GM23338 (cell line): ENCODE results near the gene PCDHB4. TPM values are rescaled to one million over a fixed set of nuclear protein-coding genes. Genes with fewer than 3 reads are reported as not detected.
"Not testable (repeated sequence)": the region's sequence is repeated elsewhere in the genome, so short reads cannot be mapped to it uniquely, and the experiment has no call there.

Source experiments
- ATAC-seq: fragments of 200-7000 bp; cut with Tn5 transposase; 3 replicates; pipeline ENCODE4 v1.9.1; 2020
- DNase-seq: peaks from one replicate; pipeline ENCODE4 v3.0.0-alpha.2; 2015; ENCODE audit warnings: low spot score
- H2AFZ ChIP-seq: fragments of 200-600 bp; sonication (generic); 2 replicates; pipeline ENCODE4 v1.8.0; 2016; ENCODE audit warnings: antibody characterized with exemption, mild to moderate bottlenecking, moderate library complexity
- H3F3A ChIP-seq: fragments of 200-600 bp; sonication (generic); replicated peaks from 2 replicates; pipeline ENCODE4 v1.8.0; 2017; ENCODE audit warnings: antibody characterized with exemption, mixed run types, low read depth
- H3K27ac ChIP-seq: fragments of 200-600 bp; sonication (generic); 2 replicates; pipeline ENCODE4 v1.6.1; 2016; ENCODE audit warnings: low read depth
- H3K27me3 ChIP-seq: fragments of 200-600 bp; sonication (generic); 2 replicates; pipeline ENCODE4 v1.8.0; 2016; ENCODE audit warnings: mild to moderate bottlenecking, mixed run types, moderate library complexity; ENCODE audit not compliant: insufficient read depth
- H3K36me3 ChIP-seq: fragments of 200-600 bp; sonication (generic); 2 replicates; pipeline ENCODE4 v1.8.0; 2016; ENCODE audit warnings: mild to moderate bottlenecking; ENCODE audit not compliant: insufficient read depth
- H3K4me1 ChIP-seq: fragments of 200-600 bp; sonication (generic); 2 replicates; pipeline ENCODE4 v1.8.0; 2016; ENCODE audit warnings: mild to moderate bottlenecking, moderate library complexity; ENCODE audit not compliant: insufficient read depth
- H3K4me2 ChIP-seq: fragments of 200-600 bp; sonication (generic); 2 replicates; pipeline ENCODE4 v1.7.1; 2017; ENCODE audit warnings: mixed run types
- H3K4me3 ChIP-seq: fragments of 200-600 bp; sonication (generic); 2 replicates; pipeline ENCODE4 v1.6.1; 2016; ENCODE audit warnings: mixed run types
- H3K79me2 ChIP-seq: fragments of 200-600 bp; sonication (generic); replicated peaks from 2 replicates; pipeline ENCODE4 v1.8.0; 2017; ENCODE audit warnings: mild to moderate bottlenecking; ENCODE audit not compliant: insufficient read depth
- H3K9me2 ChIP-seq: fragments of 200-600 bp; sonication (generic); 2 replicates; pipeline ENCODE4 v1.8.0; 2017; ENCODE audit not compliant: insufficient read depth
- H4K20me1 ChIP-seq: fragments of 200-600 bp; sonication (generic); replicated peaks from 2 replicates; pipeline ENCODE4 v1.8.0; 2017; ENCODE audit warnings: mild to moderate bottlenecking; ENCODE audit not compliant: insufficient read depth
- H3K27ac Mint-ChIP-seq: 2 replicates; pipeline ENCODE4 v1.8.0; 2020; ENCODE audit warnings: inconsistent platforms, mild to moderate bottlenecking, moderate library complexity, mixed read lengths
- H3K27me3 Mint-ChIP-seq: 3 replicates; pipeline ENCODE4 v1.8.0; 2022; ENCODE audit warnings: low read depth, mild to moderate bottlenecking, moderate library complexity, mixed read lengths, inconsistent platforms; ENCODE audit not compliant: insufficient read depth, poor library complexity
- H3K36me3 Mint-ChIP-seq: 3 replicates; pipeline ENCODE4 v1.8.0; 2021; ENCODE audit warnings: low read depth, mild to moderate bottlenecking, inconsistent platforms, moderate library complexity, mixed read lengths
- H3K4me1 Mint-ChIP-seq: 3 replicates; pipeline ENCODE4 v1.8.0; 2020; ENCODE audit warnings: mild to moderate bottlenecking, inconsistent platforms, mixed read lengths
- H3K4me3 Mint-ChIP-seq: 3 replicates; pipeline ENCODE4 v1.8.0; 2021; ENCODE audit warnings: moderate library complexity, mild to moderate bottlenecking, inconsistent platforms, mixed read lengths
- H3K9me3 Mint-ChIP-seq: 3 replicates; pipeline ENCODE4 v1.8.0; 2020; ENCODE audit warnings: moderate library complexity, mild to moderate bottlenecking, inconsistent platforms, mixed read lengths
- CTCF ChIP-seq, 2 experiments: fragments of 200-600 bp in 1 of 2; sonication (generic) in 1 of 2; conservative IDR thresholded peaks; 2 replicates each; pipeline versions ENCODE4 v1.5.1 to v1.6.1; 2016 to 2017; ENCODE audit warnings: antibody characterized with exemption in 2 of 2, low read depth in 2 of 2, mild to moderate bottlenecking in 2 of 2, moderate library complexity in 1 of 2
- polyA plus RNA-seq: library from polyadenylated mRNA; unstranded; fragments of >200 nt; fragmentation: Nextera tagmentation; extraction: Ambion mirVana; gene quantifications from 2 replicates; pipeline ENCODE4 v1.2.1, GENCODE V29; 2016
- total RNA-seq: library from RNA; depleted of rRNA; stranded (reverse); fragments of >200 nt; shearing (Covaris generic); gene quantifications from 2 replicates; pipeline ENCODE4 v1.2.3, GENCODE V29; 2014; rRNA removed

Gene PCDHB4
- total and polyA plus RNA-seq, 2 experiments from 2014 or later: 1.3 to 2.7 TPM

GRCh38 chr5:141174291-141175104 is 52.9 kb downstream of the PCDHB4 start:
- 0 out of 4 replicates have a peak, but pooled peaks have one; percentile 4 to 18 for TF ChIP-seq CTCF (conservative IDR thresholded peaks at IDR 0.05; ENCODE audit: low read depth in 2 of 2)
- H3K27ac ChIP-seq: not testable (repeated sequence)

More at GRCh38 chr5:141174291-141175104, 52.9 kb downstream of the PCDHB4 start:
- H3K4me3 Mint-ChIP-seq, H3K4me1 Mint-ChIP-seq, H3F3A ChIP-seq, H3K27ac Mint-ChIP-seq, ATAC-seq, H3K4me2 ChIP-seq, H3K27me3 ChIP-seq, H3K4me3 ChIP-seq, H3K4me1 ChIP-seq, H3K36me3 Mint-ChIP-seq, H3K9me2 ChIP-seq, H3K79me2 ChIP-seq, H3K36me3 ChIP-seq, H3K27me3 Mint-ChIP-seq, H4K20me1 ChIP-seq: not testable (repeated sequence)
- H3K9me3 Mint-ChIP-seq: peaks cover 19% of the 10 kb centered on the region
- DNase-seq: peak; percentile 34
- H2AFZ ChIP-seq: peak overlapping the region; percentile 33

Other genes with a start within 250 kb of the PCDHB4 start
- gene PCDHA12, start 246.5 kb upstream of the PCDHB4 start, total RNA-seq: 12.7 and 17.7 TPM in 2 replicates
- 5.1 and 5.6 TPM in 2 replicates for gene PCDHA12, start 246.5 kb upstream of the PCDHB4 start, polyA plus RNA-seq
- gene PCDHA13, start 239.7 kb upstream of the PCDHB4 start, total RNA-seq: 4.3 and 9.8 TPM in 2 replicates
- gene PCDHA13, start 239.7 kb upstream of the PCDHB4 start, polyA plus RNA-seq: 0.59 and 1.2 TPM in 2 replicates
- 9.9 and 12.1 TPM in 2 replicates for gene PCDHAC1, start 195.5 kb upstream of the PCDHB4 start, total RNA-seq
- gene PCDHAC1, start 195.5 kb upstream of the PCDHB4 start, polyA plus RNA-seq: 0.50 and 0.53 TPM in 2 replicates
- gene PCDHAC2, start 155.3 kb upstream of the PCDHB4 start, total RNA-seq: 11.8 and 13.1 TPM in 2 replicates
- 0.54 and 1.8 TPM in 2 replicates for gene PCDHAC2, start 155.3 kb upstream of the PCDHB4 start, polyA plus RNA-seq
- 0.03 and 0.08 TPM in 2 replicates for gene PCDHB1, start 70.4 kb upstream of the PCDHB4 start, total RNA-seq
- 0.05 and 0.09 TPM in 2 replicates for gene PCDHB1, start 70.4 kb upstream of the PCDHB4 start, polyA plus RNA-seq
- gene PCDHB2, start 27.2 kb upstream of the PCDHB4 start, total RNA-seq: 28.6 and 34.2 TPM in 2 replicates
- 7.1 and 9.3 TPM in 2 replicates for gene PCDHB2, start 27.2 kb upstream of the PCDHB4 start, polyA plus RNA-seq
- gene PCDHB3, start 21.3 kb upstream of the PCDHB4 start, total RNA-seq: 15.3 and 19.4 TPM in 2 replicates
- gene PCDHB3, start 21.3 kb upstream of the PCDHB4 start, polyA plus RNA-seq: 4.7 and 5.2 TPM in 2 replicates
- 37.7 and 49.7 TPM in 2 replicates for gene PCDHB5, start 13.4 kb downstream of the PCDHB4 start, total RNA-seq
- gene PCDHB5, start 13.4 kb downstream of the PCDHB4 start, polyA plus RNA-seq: 18.7 and 20.0 TPM in 2 replicates
- gene PCDHB6, start 28.2 kb downstream of the PCDHB4 start, total RNA-seq: 0.23 and 0.52 TPM in 2 replicates
- gene PCDHB6, start 28.2 kb downstream of the PCDHB4 start, polyA plus RNA-seq: 0.11 and 0.17 TPM in 2 replicates
- 0.39 and 1.0 TPM in 2 replicates for gene PCDHB7, start 50.8 kb downstream of the PCDHB4 start, total RNA-seq
- 0.33 and 0.48 TPM in 2 replicates for gene PCDHB7, start 50.8 kb downstream of the PCDHB4 start, polyA plus RNA-seq
- 2.6 and 2.7 TPM in 2 replicates for gene PCDHB8, start 56.0 kb downstream of the PCDHB4 start, total RNA-seq
- 0.45 and 0.84 TPM in 2 replicates for gene PCDHB8, start 56.0 kb downstream of the PCDHB4 start, polyA plus RNA-seq
- 2.2 and 2.4 TPM in 2 replicates for gene PCDHB16, start 60.6 kb downstream of the PCDHB4 start, total RNA-seq
- gene PCDHB16, start 60.6 kb downstream of the PCDHB4 start, polyA plus RNA-seq: 0.73 and 0.92 TPM in 2 replicates
- 0.63 and 0.78 TPM in 2 replicates for gene PCDHB9, start 65.3 kb downstream of the PCDHB4 start, total RNA-seq
- gene PCDHB9, start 65.3 kb downstream of the PCDHB4 start, polyA plus RNA-seq: 0.27 and 0.45 TPM in 2 replicates
- gene PCDHB10, start 70.5 kb downstream of the PCDHB4 start, total RNA-seq: 0.89 and 2.7 TPM in 2 replicates
- 1.6 and 1.7 TPM in 2 replicates for gene PCDHB10, start 70.5 kb downstream of the PCDHB4 start, polyA plus RNA-seq
- gene PCDHB11, start 77.8 kb downstream of the PCDHB4 start, total RNA-seq: 0.47 and 1.3 TPM in 2 replicates
- 0.19 and 0.33 TPM in 2 replicates for gene PCDHB11, start 77.8 kb downstream of the PCDHB4 start, polyA plus RNA-seq
- gene PCDHB12, start 86.9 kb downstream of the PCDHB4 start, total RNA-seq: 3.7 and 4.3 TPM in 2 replicates
- gene PCDHB12, start 86.9 kb downstream of the PCDHB4 start, polyA plus RNA-seq: 0.80 and 1.3 TPM in 2 replicates
- gene PCDHB13, start 92.1 kb downstream of the PCDHB4 start, total RNA-seq: 2.4 and 3.5 TPM in 2 replicates
- 0.87 and 1.1 TPM in 2 replicates for gene PCDHB13, start 92.1 kb downstream of the PCDHB4 start, polyA plus RNA-seq
- 3.2 and 4.1 TPM in 2 replicates for gene PCDHB14, start 101.5 kb downstream of the PCDHB4 start, total RNA-seq
- gene PCDHB14, start 101.5 kb downstream of the PCDHB4 start, polyA plus RNA-seq: 0.71 and 0.83 TPM in 2 replicates
- gene PCDHB15, start 123.6 kb downstream of the PCDHB4 start, total RNA-seq: 8.0 and 12.1 TPM in 2 replicates
- gene PCDHB15, start 123.6 kb downstream of the PCDHB4 start, polyA plus RNA-seq: 4.9 and 6.1 TPM in 2 replicates
- gene SLC25A2, start 182.2 kb downstream of the PCDHB4 start, total RNA-seq: not detected in 2 replicates
- not detected in 2 replicates for gene SLC25A2, start 182.2 kb downstream of the PCDHB4 start, polyA plus RNA-seq
- 92.0 and 107 TPM in 2 replicates for gene TAF7, start 199.0 kb downstream of the PCDHB4 start, total RNA-seq
- gene TAF7, start 199.0 kb downstream of the PCDHB4 start, polyA plus RNA-seq: 187 and 217 TPM in 2 replicates
- gene PCDHGA1, start 208.7 kb downstream of the PCDHB4 start, total RNA-seq: 1.7 and 2.2 TPM in 2 replicates
- gene PCDHGA1, start 208.7 kb downstream of the PCDHB4 start, polyA plus RNA-seq: 0.07 and 0.39 TPM in 2 replicates
- gene PCDHGA2, start 216.9 kb downstream of the PCDHB4 start, total RNA-seq: 0.82 and 1.0 TPM in 2 replicates
- 0.17 and 0.45 TPM in 2 replicates for gene PCDHGA2, start 216.9 kb downstream of the PCDHB4 start, polyA plus RNA-seq
- 0.90 and 1.2 TPM in 2 replicates for gene PCDHGA3, start 222.0 kb downstream of the PCDHB4 start, total RNA-seq
- gene PCDHGA3, start 222.0 kb downstream of the PCDHB4 start, polyA plus RNA-seq: 0.28 and 0.63 TPM in 2 replicates
- 8.9 and 9.1 TPM in 2 replicates for gene PCDHGB1, start 228.3 kb downstream of the PCDHB4 start, total RNA-seq
- gene PCDHGB1, start 228.3 kb downstream of the PCDHB4 start, polyA plus RNA-seq: 0.52 and 0.74 TPM in 2 replicates
- 4.2 and 7.2 TPM in 2 replicates for gene PCDHGA4, start 233.2 kb downstream of the PCDHB4 start, total RNA-seq
- 0.33 and 0.99 TPM in 2 replicates for gene PCDHGA4, start 233.2 kb downstream of the PCDHB4 start, polyA plus RNA-seq
- 5.0 and 5.8 TPM in 2 replicates for gene PCDHGB2, start 238.2 kb downstream of the PCDHB4 start, total RNA-seq
- 0.87 and 1.2 TPM in 2 replicates for gene PCDHGB2, start 238.2 kb downstream of the PCDHB4 start, polyA plus RNA-seq
- 2.9 and 3.1 TPM in 2 replicates for gene PCDHGA5, start 242.3 kb downstream of the PCDHB4 start, total RNA-seq
- 0.49 and 0.55 TPM in 2 replicates for gene PCDHGA5, start 242.3 kb downstream of the PCDHB4 start, polyA plus RNA-seq
- 4.8 and 5.8 TPM in 2 replicates for gene PCDHGB3, start 248.4 kb downstream of the PCDHB4 start, total RNA-seq
- 0.24 and 0.26 TPM in 2 replicates for gene PCDHGB3, start 248.4 kb downstream of the PCDHB4 start, polyA plus RNA-seq